Stimulated activated CD8-positive, alpha-beta memory T cell treated with anti-CD3 and anti-CD28 coated beads, Interleukin-12 subunit alpha, Interleukin-12 subunit beta, amount 100 ng/mL, for 1 hour (primary cell): ENCODE results near the gene TREX2.

ENCODE experiments used
- DNase-seq: peaks from one replicate; pipeline ENCODE4 v3.0.0-alpha.2; 2020; ENCODE audit warnings: low read depth

TREX2 gene

DNA sequence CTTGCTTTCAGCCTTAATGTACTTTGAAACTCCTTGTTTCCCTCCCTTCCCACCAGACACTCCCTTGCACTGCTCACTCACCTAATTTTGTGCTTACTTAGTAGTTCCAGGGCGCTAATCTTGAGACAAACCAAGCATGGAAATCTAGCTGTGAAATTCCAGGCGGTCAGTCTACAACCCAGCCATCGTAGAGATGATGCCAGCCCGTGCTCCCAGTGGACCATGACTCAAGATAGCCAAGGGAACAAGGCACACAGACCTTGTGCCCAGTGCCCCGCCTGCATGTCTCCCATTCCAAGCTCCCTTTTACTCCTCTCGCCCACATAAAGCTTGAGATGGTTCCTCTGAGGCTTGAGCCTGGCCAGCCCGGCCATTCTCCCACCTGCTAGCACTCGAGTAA lies 11.1 kb downstream of the TREX2 start:
- no peak for DNase-seq

GRCh38 chrX:153433781-153434285 lies 12.0 kb downstream of the TREX2 start:
- no peak for DNase-seq

DNA sequence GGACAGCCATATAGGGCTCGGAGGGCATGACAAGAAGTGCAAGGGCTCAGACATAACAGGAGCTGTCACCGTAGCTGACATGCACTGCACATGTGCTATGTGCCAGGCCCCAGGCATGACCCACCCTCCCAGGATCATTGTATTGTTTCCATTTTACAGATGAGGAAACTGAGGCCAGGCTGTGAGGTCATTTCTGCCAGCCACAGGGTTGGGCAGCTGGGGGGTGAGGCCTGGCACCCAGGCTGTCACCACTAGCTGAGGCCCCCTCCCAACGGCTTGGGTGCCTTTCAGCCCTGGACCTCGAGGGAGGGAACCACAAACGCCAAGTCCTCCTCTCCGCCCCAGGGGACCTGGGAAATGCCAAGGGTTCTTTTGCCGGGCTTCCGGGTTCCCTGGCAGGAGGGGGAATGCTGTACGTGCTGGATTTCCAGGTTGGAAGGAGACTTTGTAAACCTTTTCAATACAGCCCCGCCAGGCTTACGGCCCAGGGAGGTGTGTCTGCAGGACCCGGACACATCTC lies 12.6 kb downstream of the TREX2 start:
- DNase-seq: no peak

DNA sequence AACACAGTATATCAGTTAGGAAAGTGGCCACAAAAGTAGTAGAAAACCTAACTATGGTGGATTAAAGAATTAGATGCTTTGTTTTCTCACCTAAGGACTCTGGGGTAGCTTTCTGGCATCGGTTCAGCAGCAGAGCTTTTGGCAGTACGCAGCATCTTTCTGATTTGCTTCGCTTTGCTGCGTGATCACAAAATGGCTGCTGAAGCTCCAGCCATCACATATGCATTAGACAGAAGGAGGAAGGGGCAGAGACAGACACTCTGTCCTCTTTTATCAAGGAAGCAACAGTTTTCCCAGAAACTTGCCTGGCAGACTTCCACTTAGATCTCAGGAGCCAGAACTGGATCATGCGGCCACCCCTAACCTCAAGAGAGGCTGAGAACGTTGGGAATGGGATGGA lies 15.1 kb downstream of the TREX2 start:
- DNase-seq: no peak

DNA sequence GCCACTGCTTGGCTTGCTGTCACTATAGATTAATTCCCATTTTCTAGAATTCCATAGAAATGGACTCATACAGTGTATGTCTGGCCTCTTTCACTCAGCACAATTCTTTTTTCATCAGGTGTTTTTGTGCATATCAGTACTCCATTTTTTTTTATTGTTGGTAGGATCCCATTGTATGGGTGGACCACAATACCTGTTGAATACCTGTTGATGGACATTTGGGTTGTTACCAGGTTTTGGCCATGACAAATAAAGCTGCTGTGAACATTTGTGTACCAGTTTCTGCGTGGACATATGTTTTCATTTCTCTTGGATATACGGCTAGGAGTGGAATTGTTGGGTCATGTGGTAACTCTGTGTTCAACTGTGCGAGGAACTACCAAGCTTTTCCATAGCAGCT lies 19.7 kb downstream of the TREX2 start:
- no peak for DNase-seq

GRCh38 chrX:153423652-153424051 lies 22.2 kb downstream of the TREX2 start:
- DNase-seq: no peak

DNA sequence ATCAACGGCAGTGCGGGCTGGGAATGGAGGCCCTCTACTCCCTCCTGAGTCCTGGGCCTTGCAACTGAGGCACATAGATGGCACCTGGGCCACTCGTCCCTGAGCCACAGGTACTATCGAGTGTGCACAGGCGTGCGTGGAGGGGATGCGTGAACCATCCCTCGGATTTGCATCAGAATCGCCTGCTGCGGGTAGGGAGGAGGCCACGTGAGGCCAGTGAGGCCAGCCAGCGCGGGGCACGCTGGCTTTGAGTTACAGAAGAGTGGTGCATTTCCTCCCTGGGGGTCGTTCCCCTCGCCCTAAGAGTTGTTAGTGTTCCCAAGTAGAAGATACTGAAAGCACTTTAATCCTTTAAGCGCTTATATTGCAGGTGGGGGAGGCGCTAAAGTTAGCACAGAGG lies 24.0 kb downstream of the TREX2 start:
- DNase-seq: no peak

DNA sequence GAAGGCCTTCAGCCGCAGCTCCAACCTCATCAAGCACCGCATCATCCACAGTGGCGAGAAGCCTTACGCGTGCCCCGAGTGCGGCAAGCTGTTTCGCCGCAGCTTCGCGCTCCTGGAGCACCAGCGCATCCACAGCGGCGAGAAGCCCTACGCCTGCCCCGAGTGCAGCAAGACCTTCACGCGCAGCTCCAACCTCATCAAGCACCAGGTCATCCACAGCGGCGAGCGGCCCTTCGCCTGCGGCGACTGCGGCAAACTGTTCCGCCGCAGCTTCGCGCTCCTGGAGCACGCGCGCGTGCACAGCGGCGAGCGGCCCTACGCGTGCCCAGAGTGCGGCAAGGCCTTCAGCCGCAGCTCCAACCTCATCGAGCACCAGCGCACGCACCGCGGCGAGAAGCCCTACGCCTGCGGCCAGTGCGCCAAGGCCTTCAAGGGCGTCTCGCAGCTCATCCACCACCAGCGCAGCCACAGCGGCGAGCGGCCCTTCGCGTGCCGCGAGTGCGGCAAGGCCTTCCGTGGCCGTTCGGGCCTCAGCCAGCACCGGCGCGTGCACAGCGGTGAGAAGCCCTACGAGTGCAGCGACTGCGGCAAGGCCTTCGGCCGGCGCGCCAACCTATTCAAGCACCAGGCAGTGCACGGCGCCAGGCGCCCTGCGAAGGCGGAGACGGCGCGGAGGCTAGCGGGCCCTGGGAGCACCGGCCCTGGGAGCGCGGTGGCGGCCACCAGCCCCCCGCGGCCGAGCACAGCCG lies 24.8 kb downstream of the TREX2 start:
- DNase-seq: no peak

DNA sequence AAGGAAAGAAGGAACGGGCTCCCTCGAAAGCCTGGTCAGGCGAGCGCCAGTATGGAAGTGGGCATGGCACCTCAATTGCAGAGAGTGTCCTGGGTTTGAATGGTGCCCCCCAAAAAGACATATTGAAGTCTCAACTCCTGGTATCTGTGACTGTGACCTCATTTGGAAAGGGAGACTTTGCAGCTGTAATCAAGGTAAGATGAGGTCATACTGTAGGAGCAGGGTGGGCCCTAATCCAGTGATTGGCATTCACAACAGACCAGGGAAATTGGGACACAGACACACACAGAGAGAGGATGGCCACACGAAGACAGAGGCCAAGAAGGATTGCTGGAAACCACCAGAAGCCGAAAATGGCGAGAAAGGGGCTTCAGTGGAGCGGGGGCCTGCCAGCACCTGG lies 28.2 kb downstream of the TREX2 start:
- no peak for DNase-seq

DNA sequence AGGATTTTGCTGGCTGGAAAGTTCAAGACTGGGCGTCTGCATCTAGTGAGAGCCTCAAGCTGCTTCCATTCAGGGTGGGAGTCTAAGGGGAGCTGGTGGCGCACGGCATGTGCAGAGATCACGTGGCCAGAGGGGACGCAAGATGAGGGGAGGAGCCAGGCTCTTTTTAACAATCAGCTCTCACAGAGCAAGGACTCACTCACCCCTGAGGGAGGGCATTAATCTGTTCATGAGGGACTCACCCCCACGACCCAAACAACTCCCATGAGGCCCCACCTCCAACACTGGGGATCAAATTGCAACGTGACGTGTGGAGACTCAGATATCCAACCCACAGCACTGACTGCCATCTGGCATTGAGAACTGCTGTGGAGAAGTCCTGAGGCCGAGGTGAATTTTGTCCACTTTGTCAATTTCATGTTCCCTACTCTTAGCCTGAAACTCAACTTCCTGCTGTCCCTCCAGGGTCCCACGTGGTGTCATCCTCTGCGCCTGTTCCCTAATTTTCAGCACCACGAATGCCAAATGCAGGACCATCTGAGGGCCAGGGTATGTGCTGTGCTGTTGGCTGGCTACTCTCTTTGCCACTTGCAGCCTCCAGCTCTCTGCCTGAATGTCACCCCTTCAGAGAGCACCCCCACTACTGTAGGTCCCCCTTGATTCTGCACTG lies 28.9 kb downstream of the TREX2 start:
- no peak for DNase-seq

DNA sequence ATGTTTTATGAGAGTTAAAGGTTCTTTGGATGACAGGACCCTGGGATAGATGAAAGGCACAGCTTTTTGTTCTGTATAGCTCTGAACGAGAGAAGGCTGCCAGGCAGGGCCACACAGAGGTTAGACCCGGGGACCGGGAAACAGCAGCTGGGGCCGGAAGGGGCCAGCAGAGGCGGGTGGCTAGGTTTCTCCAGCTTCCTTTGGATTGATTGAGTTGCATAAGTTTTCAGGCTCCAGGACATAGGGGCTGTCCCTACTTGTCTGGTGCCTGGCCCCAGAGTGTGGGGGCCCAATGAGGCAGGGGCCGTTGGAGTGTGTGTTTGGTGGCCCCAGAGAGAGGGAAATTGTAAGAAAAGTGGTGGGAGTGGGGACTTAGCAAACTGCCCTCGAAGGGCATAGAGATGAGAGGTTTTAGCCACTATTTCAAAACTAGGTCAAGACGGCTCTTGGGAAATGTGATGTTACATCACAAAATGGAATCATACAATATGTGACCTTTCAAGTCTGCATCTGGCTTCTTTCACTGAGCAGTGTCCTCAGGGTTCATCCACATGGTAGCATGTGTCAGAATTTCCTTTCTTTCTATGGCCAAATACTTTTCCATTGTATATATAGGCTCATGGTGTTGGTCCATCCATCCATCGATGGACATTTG lies 30.9 kb downstream of the TREX2 start:
- DNase-seq: no peak

DNA sequence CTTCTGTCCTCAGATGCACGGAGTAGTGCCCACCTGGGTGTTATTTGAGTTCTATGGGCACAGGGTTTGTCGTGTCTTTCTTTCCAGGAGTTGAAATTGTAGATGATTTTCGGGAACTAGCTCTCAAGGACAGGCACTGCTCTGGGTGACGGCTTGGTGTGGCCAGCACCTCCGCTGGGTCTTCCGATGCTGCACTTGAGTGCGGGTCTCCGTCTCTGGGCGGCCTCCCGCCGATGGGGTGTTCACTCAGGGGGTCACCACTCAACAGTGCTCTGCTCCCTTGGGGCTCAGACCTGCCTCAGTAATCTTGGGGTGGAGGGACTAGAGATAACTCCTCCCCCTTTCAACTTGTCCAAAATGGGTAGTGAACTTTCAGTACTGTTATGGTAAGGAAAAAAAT lies 32.1 kb downstream of the TREX2 start:
- DNase-seq: no peak

DNA sequence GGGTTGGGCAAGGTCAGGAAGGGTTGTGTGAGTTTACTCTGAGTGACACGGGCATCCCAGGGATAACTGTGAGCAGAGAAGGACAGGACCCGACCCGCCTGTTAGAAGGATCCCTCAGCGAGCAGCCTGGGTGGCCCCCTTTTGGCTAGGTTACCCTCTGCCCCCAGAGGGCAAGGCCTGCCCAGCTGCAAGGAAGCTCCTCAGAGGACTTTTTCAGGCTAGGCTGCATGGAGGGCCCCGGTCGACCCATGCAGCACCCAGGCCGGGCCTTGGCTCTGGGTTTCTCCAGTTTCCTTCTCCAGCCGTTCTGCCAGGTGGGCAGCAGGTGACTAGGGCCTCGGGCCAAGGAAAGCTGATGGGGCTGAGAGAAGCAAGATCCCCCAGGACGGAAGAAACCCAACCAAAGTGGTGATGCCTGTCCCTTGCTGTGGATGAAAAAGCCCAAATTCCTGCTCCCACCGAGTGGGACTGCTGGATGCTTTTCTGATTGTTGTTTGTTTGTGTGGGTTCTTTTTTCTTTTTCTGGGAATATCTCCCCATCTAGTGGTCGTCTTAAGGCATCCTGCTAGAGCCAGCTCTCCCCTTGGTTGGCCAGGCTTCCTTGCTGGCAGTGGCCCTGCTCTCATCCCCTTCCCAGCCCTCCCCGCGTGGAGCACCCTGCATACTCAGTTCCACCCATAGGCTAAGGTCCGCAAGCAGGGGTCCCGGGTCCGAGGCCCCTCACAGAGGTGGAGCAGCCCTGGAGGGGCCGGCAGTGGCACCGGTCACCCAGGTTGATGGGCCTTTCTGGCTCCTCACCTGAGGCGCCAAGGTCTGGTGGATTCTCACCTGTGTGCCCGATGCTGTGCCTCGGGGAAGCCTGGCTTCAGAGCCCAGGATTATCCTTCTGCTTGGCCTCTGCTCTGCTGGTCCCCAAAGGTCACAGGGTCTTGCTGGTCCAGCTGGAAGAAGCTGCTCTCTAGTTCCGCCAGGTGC lies 32.8 kb downstream of the TREX2 start:
- no peak for DNase-seq

- no peak for DNase-seq
Measured at GRCh38 chrX:153411988-153412574, 33.8 kb downstream of the TREX2 start.

- no peak for DNase-seq
Measured at GRCh38 chrX:153411255-153411987, 34.4 kb downstream of the TREX2 start, which contains the start of gene ZFP92. Gene ZFP92 (plus strand): TSS chrX:153411472. CDS start chrX:153418323, 6,851 bp downstream.

DNA sequence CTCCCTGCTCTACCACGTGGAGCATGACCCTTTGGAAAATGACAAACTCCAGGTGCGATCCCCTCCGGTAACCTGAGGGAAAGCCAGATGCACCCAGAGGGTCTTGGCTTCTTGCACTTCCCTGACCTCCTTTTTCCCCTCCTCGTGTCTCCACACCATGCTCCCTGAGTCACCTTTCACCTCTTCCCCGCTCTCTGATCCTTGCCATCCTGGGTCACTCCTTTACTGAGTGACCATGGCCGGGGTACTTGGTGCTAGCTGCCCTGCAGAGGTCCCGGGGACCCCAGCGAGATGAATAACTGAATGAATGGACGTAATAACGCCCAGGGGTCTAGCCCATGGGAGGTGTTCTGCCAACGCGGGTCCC lies 35.0 kb downstream of the TREX2 start:
- DNase-seq: no peak

- DNase-seq: no peak
Measured at GRCh38 chrX:153410373-153410772, 35.5 kb downstream of the TREX2 start.

DNA sequence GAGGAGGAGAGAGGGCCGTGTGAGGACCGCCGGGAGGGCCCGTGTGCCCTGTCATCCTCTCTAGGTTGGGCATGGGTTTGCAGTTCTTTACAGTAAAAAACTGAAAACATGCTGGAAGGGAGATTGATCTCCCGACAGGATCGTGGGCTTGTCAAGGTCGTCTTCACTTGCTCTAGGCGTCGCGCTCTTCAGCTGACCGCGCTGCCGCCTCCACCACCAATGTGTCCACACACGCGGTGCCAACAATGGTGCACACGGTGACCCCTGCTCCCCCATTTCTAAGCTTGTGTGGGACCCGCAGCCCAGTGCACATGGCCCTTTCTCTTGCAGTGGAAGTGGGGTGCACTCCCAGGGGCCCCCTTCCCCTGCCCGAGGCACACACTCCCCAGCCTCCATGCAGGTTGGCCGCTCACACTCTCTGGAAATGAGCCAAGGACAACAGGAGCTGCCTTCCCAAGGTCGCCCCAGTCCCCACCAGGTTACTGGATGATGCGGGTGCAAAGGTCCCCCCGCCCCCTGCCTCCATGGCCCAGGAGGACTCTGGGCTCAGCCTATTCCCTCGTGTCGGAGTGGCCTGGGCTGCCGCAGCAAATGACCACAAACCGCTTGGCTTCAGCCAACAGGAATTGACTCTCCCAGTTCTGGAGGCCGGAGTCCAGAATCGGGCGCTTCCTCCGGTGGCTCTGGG lies 36.3 kb downstream of the TREX2 start:
- no peak for DNase-seq

GRCh38 chrX:153408871-153409351 lies 36.9 kb downstream of the TREX2 start:
- no peak for DNase-seq

DNA sequence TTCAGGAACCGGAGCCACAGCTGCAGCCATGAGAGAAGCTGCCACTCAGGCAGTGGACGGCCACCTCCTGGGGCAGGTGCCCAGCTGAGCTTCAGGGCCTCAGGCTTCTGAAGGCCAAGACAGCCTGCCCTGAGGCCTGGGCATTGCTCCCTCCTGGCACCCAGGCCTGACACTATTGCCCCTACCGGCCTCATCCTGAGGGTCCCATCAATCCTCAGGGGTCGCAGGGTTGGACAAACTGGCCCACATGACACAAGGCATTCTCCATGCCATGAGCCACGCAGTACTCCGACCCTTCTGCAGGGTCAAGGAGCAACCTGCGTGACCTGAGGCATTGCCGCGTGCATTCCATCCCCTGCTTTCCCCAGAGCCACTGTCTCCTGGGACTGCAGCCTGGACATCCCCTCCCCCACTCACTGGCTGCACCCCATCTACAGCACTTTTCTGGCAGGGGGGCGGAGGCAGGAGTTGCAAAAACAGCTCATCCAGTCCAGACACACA lies 37.6 kb downstream of the TREX2 start:
- no peak for DNase-seq
